ENCODE measurements around the gene ABCA4. TPM values are rescaled to one million over a fixed set of nuclear protein-coding genes. Genes with fewer than 3 reads are reported as not detected.
A peak's percentile ranks its signal among the peaks of the same experiment; 100 is the strongest.

ABCA4 gene
- total RNA-seq, 1 donor from 2014 or later: 3.2 TPM

DNA sequence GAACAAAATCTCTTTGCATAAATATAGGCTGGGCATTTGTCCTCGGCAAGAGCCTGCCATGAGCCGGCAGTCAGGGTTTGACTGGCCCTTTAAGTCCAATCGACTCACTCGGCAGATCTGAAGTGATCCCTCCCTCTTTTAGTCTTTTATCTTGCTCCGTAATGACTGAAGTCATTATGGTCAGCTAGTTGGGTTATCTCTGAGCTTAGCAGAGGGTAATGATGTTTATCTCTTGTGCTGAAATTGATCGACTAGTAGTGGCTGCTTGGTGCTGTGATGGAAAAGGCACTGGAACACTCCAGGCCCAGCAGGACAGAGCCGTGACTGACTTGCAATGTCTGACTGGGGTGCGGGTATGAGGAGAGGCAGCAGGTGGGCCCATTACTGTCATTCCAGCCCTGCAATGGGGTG, 468 bp upstream of the ABCA4 start:
- H3K27ac Mint-ChIP-seq: peak overlapping the region; percentile 71
- peaks cover 7% of the 10 kb centered on the region for H3K9me3 Mint-ChIP-seq
- H3K4me3 Mint-ChIP-seq: peak overlapping the region; percentile 68
- peaks cover 4% of the 10 kb centered on the region for H3K36me3 Mint-ChIP-seq
- H3K27me3 Mint-ChIP-seq: no peaks in the 10 kb centered on the region
- peaks cover 52% of the 10 kb centered on the region for H3K4me1 Mint-ChIP-seq (ENCODE audit: unreplicated experiment)
- no peak for TF ChIP-seq CTCF (conservative IDR thresholded peaks at IDR 0.05)
- DNase-seq (ENCODE audit: extremely low spot score, unreplicated experiment): no peak

- no peak for TF ChIP-seq CTCF (conservative IDR thresholded peaks at IDR 0.05)
- no peak overlapping the region for H3K4me3 Mint-ChIP-seq
- H3K9me3 Mint-ChIP-seq: peaks cover 7% of the 10 kb centered on the region
Observed at GRCh38 chr1:94120570-94120901, 412 bp downstream of the ABCA4 start.

DNA sequence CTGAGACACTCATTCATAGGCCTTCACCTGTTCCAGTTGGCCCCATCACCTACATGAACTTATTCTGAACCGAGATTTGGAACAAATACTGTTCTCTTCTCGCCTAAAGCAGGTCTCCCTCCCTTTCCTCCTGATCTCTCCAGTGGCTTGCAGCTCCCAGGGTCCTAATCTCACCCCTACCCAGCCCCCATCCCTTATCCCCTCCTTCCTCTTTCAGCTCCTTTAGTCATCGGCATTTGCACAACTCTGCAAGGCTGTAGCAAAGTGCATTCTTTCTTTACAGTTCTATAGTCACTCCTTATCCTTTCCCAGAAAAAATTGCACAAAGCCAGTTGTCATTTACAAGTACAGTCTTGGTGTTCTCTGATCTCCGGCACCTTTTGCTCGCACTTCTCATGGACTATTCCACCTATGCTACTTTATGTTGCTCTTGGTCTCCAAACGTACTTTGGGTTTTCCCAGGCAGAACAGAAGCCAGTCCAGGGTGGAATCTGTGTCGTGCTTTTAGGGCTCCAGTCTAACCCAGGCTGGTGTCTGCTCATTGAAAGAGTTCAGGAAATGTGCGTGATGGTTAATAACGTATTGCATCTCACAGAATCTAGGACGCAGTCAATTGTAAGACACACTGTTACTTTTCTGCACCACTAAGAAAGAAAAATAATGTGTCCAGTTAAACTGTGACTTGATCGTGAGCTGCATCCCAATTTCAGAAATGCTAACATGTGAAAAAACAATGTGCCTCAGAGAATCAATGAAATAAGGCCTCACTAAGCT, 965 bp downstream of the ABCA4 start:
- Mint-ChIP-seq H3K27me3 (no peaks in the 10 kb centered on the region), H3K27ac (peak overlapping the region; percentile 97), H3K36me3 (peaks cover 4% of the 10 kb centered on the region), H3K9me3 (peaks cover 9% of the 10 kb centered on the region), H3K4me3 (peak overlapping the region; percentile 23), H3K4me1 (ENCODE audit: unreplicated experiment) (peaks cover 62% of the 10 kb centered on the region)
- no peak for TF ChIP-seq CTCF (conservative IDR thresholded peaks at IDR 0.05)
- DNase-seq (ENCODE audit: extremely low spot score, unreplicated experiment): no peak

More at GRCh38 chr1:94120570-94120901, 412 bp downstream of the ABCA4 start:
- peak overlapping the region; percentile 97 for H3K27ac Mint-ChIP-seq
- peaks cover 56% of the 10 kb centered on the region for H3K4me1 Mint-ChIP-seq (ENCODE audit: unreplicated experiment)
- H3K36me3 Mint-ChIP-seq: peaks cover 4% of the 10 kb centered on the region
- H3K27me3 Mint-ChIP-seq: no peaks in the 10 kb centered on the region
- DNase-seq (ENCODE audit: extremely low spot score, unreplicated experiment): no peak

GRCh38 chr1:94119306-94119705, 1.6 kb downstream of the ABCA4 start:
- Mint-ChIP-seq H3K27ac (peak overlapping the region; percentile 97), H3K9me3 (peaks cover 12% of the 10 kb centered on the region), H3K4me1 (ENCODE audit: unreplicated experiment) (peaks cover 63% of the 10 kb centered on the region), H3K4me3 (no peak overlapping the region), H3K27me3 (no peaks in the 10 kb centered on the region), H3K36me3 (peaks cover 4% of the 10 kb centered on the region)
- no peak for TF ChIP-seq CTCF (conservative IDR thresholded peaks at IDR 0.05)
- DNase-seq (ENCODE audit: extremely low spot score, unreplicated experiment): no peak

DNA sequence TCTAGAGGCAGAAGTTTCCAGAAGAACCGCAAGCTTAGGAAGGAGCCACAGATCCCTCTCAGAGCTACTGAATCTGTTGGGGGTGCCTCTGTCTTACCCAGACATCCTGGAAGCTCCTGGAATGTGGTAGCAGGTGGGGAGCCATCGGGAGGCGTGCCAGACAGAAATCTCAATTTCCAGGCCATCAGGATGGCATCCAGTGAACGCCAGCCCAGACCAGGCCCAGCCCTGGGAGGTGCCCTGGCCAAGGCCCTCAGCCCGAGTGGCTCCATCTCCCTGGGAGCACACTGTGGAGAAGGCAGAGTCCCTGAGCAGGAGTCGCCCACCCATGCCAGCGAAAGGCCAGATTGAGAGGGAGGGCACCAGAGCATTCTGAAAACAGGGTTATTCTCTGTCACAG, 2.5 kb downstream of the ABCA4 start:
- peaks cover 4% of the 10 kb centered on the region for H3K36me3 Mint-ChIP-seq
- H3K9me3 Mint-ChIP-seq: peaks cover 12% of the 10 kb centered on the region
- H3K4me3 Mint-ChIP-seq: peak overlapping the region; percentile 77
- peaks cover 70% of the 10 kb centered on the region for H3K4me1 Mint-ChIP-seq (ENCODE audit: unreplicated experiment)
- no peak for TF ChIP-seq CTCF (conservative IDR thresholded peaks at IDR 0.05)
- no peaks in the 10 kb centered on the region for H3K27me3 Mint-ChIP-seq
- H3K27ac Mint-ChIP-seq: peak overlapping the region; percentile 97
- DNase-seq (ENCODE audit: extremely low spot score, unreplicated experiment): peak; percentile 49
